ENCODE data around the gene ACKR2. TPM values are rescaled to one million over a fixed set of nuclear protein-coding genes. Genes with fewer than 3 reads are reported as not detected.

ACKR2 gene
- total and polyA plus RNA-seq, 2 of the 13 experiments (the other 11 are each of a cell fraction or from before 2014, with no cell fraction given), result 1.1 to 1.9 TPM

- in situ Hi-C loops (cut with HindIII; ENCODE audit: extremely low pct_ligation_motif_present, low pct_unique_long_range_greater_than_20kb), result no loop called here
- Histone ChIP-seq H2AFZ (ENCODE audit: low read length) (no peak overlapping the region), H3K4me2 (ENCODE audit: low read depth, low read length) (peak overlapping the region; percentile 52), H3K36me3 (replicated peaks in 1 of 2; ENCODE audit: control insufficient read depth in 1 of 2, insufficient read depth in 2 of 2, low read length in 2 of 2) (no peaks in the 10 kb centered on the region), H3K4me3 (replicated peaks in 1 of 3; ENCODE audit: insufficient read depth in 1 of 3, low read depth in 2 of 3, low read length in 3 of 3) (no peak overlapping the region), H3K9ac (ENCODE audit: insufficient read depth, low read depth, low read length) (no peak overlapping the region), H3K27ac (ENCODE audit: extremely low read length, insufficient read depth, low read length) (no peak overlapping the region), H3K4me1 (ENCODE audit: insufficient read depth, low read length) (peaks cover 22% of the 10 kb centered on the region), H3K27me3 (ENCODE audit: control insufficient read depth in 1 of 2, insufficient read depth in 2 of 2, low read length in 2 of 2) (no peaks in the 10 kb centered on the region; a peak in 1 of 5 replicates), H4K20me1 (ENCODE audit: insufficient read depth, low read length) (no peaks in the 10 kb centered on the region), H3K79me2 (ENCODE audit: insufficient read depth, low read length) (no peaks in the 10 kb centered on the region), H3K9me3 (ENCODE audit: low read length) (no peaks in the 10 kb centered on the region)
- FAIRE-seq, result peak; percentile 57
- DNase-seq (ENCODE audit: low spot score), result peak; percentile 92
- ATAC-seq, result peak; percentile 88
- CTCF ChIA-PET (ENCODE audit: low intra/inter-chr PET ratio, low total read pairs), result no interaction called here
- no TSS peak for BruUV-seq (replicated peaks)
- POLR2A ChIA-PET, result no interaction called here
- WGBS (ENCODE audit: low lambda C conversion rate), result 4% methylated on average over 8 of the region's 8 CpGs
- intact Hi-C loops (cut with micrococcal nuclease; ENCODE audit: unreplicated experiment), result no loop called here
- peak; percentile 31; the same call in 1 of the 2 replicates for TF ChIP-seq RARA (CRISPR knock-in tag; IDR thresholded peaks at IDR 0.05)
- TF ChIP-seq ZNF549 (CRISPR knock-in tag; IDR thresholded peaks at IDR 0.05), result no peak
- TF ChIP-seq ZNF775 (CRISPR knock-in tag; IDR thresholded peaks at IDR 0.05; ENCODE audit: borderline replicate concordance), result no peak
- no peak for TF ChIP-seq BATF2 (CRISPR knock-in tag; IDR thresholded peaks at IDR 0.05)
- no peak for TF ChIP-seq ELF1 (CRISPR knock-in tag; IDR thresholded peaks at IDR 0.05)
- peak; percentile 85 for TF ChIP-seq BCL6 (CRISPR knock-in tag; IDR thresholded peaks at IDR 0.05)
- TF ChIP-seq NRL (CRISPR knock-in tag; IDR thresholded peaks at IDR 0.05; ENCODE audit: borderline replicate concordance), result no peak
- no peak for TF ChIP-seq HCFC1 (IDR thresholded peaks at IDR 0.05; ENCODE audit: low read depth, low read length)
- no peak for TF ChIP-seq ZNF407 (CRISPR knock-in tag; IDR thresholded peaks at IDR 0.05; ENCODE audit: not compliant biosample characterization)
- TF ChIP-seq KAT7 (CRISPR knock-in tag; IDR thresholded peaks at IDR 0.05; ENCODE audit: borderline replicate concordance), result no peak
- no peak for TF ChIP-seq TFDP1 (CRISPR knock-in tag; IDR thresholded peaks at IDR 0.05; ENCODE audit: borderline replicate concordance)
- TF ChIP-seq CHCHD3 (CRISPR knock-in tag; IDR thresholded peaks at IDR 0.05), result no peak
- 0 out of 2 replicates have a peak, but pooled peaks have one; percentile 38 for TF ChIP-seq ZBTB43 (CRISPR knock-in tag; conservative IDR thresholded peaks at IDR 0.05)
These were observed 105.7 kb downstream of the ACKR2 start for GRCh38 chr3:42914771-42915515.
